ENCODE measurements around the gene MLLT3. TPM values are rescaled to one million over a fixed set of nuclear protein-coding genes. Genes with fewer than 3 reads are reported as not detected.

Gene MLLT3
- total and polyA plus RNA-seq, 2 experiments from 2014 or later = 13.7 to 39.2 TPM

GRCh38 chr9:20610591-20610990 lies 11.7 kb downstream of the MLLT3 start:
- peak overlapping the region; percentile 36 for H3K27ac ChIP-seq
- no peak overlapping the region for H3K4me3 ChIP-seq
- H3K9me3 ChIP-seq (ENCODE audit: low read depth) = no peaks in the 10 kb centered on the region
- H3K79me2 ChIP-seq = peaks cover 92% of the 10 kb centered on the region
- H3K9me2 ChIP-seq (replicated peaks; ENCODE audit: insufficient read depth) = no peaks in the 10 kb centered on the region
- 43% methylated on average over 2 of the region's 2 CpGs for WGBS (ENCODE audit: low lambda C conversion rate, missing lambda C conversion rate)
- H3K4me1 ChIP-seq (ENCODE audit: insufficient read depth) = peaks cover 56% of the 10 kb centered on the region
- DNase-seq (ENCODE audit: low spot score) = no peak
- H4K20me1 ChIP-seq (ENCODE audit: insufficient read depth, poor library complexity, severe bottlenecking) = no peaks in the 10 kb centered on the region
- TF ChIP-seq EZH2 (IDR thresholded peaks at IDR 0.05; ENCODE audit: borderline replicate concordance) = no peak
- TF ChIP-seq CTCF (IDR thresholded peaks at IDR 0.05; ENCODE audit: poor library complexity) = no peak
- TF ChIP-seq EZH2phosphoT487 (IDR thresholded peaks at IDR 0.05; ENCODE audit: low read depth, severe bottlenecking, unreplicated experiment) = no peak
- H2AFZ ChIP-seq = peak overlapping the region; percentile 1
- H3K27me3 ChIP-seq = no peaks in the 10 kb centered on the region
- H3K36me3 ChIP-seq (replicated peaks; ENCODE audit: insufficient read depth, low read depth) = no peaks in the 10 kb centered on the region
- H3K4me2 ChIP-seq = peak overlapping the region; percentile 52

DNA sequence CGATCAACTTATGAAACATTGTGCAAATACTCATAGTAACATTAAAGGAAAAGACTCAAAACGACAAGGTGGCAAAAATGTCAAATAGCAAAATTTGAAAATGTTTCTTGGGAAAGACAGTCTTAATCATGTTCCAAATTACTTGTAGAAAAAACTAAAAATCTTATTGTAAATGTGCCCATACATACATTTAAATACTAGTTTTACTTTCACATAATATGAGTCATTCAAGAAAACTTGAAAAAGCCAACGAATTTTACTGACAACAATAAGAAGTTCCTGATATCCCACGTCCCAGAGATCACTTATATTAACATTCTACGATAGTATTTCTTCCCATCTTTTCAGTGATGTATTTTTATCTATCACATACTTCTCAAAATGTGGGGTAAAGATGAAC lies 13.7 kb downstream of the MLLT3 start:
- WGBS (ENCODE audit: low lambda C conversion rate, missing lambda C conversion rate) = 78% methylated on average over 5 of the region's 5 CpGs
- H3K4me3 ChIP-seq = no peak overlapping the region
- H3K9me2 ChIP-seq (replicated peaks; ENCODE audit: insufficient read depth) = no peaks in the 10 kb centered on the region
- H3K36me3 ChIP-seq (replicated peaks; ENCODE audit: insufficient read depth, low read depth) = no peaks in the 10 kb centered on the region
- no peak for TF ChIP-seq CTCF (IDR thresholded peaks at IDR 0.05; ENCODE audit: poor library complexity)
- no peak for TF ChIP-seq EZH2 (IDR thresholded peaks at IDR 0.05; ENCODE audit: borderline replicate concordance)
- TF ChIP-seq EZH2phosphoT487 (IDR thresholded peaks at IDR 0.05; ENCODE audit: low read depth, severe bottlenecking, unreplicated experiment) = no peak
- no peaks in the 10 kb centered on the region for H4K20me1 ChIP-seq (ENCODE audit: insufficient read depth, poor library complexity, severe bottlenecking)
- H2AFZ ChIP-seq = no peak overlapping the region
- peak overlapping the region; percentile 36 for H3K27ac ChIP-seq
- peaks cover 63% of the 10 kb centered on the region for H3K4me1 ChIP-seq (ENCODE audit: insufficient read depth)
- H3K4me2 ChIP-seq = no peak overlapping the region
- no peaks in the 10 kb centered on the region for H3K27me3 ChIP-seq
- no peaks in the 10 kb centered on the region for H3K9me3 ChIP-seq (ENCODE audit: low read depth)
- no peak for DNase-seq (ENCODE audit: low spot score)
- H3K79me2 ChIP-seq = peaks cover 93% of the 10 kb centered on the region

- no peak overlapping the region for H2AFZ ChIP-seq
- H3K79me2 ChIP-seq = peaks cover 96% of the 10 kb centered on the region
- no peaks in the 10 kb centered on the region for H3K9me2 ChIP-seq (replicated peaks; ENCODE audit: insufficient read depth)
- TF ChIP-seq EZH2phosphoT487 (IDR thresholded peaks at IDR 0.05; ENCODE audit: low read depth, severe bottlenecking, unreplicated experiment) (no peak), CTCF (IDR thresholded peaks at IDR 0.05; ENCODE audit: poor library complexity) (no peak), EZH2 (IDR thresholded peaks at IDR 0.05; ENCODE audit: borderline replicate concordance) (no peak)
- H4K20me1 ChIP-seq (ENCODE audit: insufficient read depth, poor library complexity, severe bottlenecking) = no peaks in the 10 kb centered on the region
- WGBS (ENCODE audit: low lambda C conversion rate, missing lambda C conversion rate) = 49% methylated on average over 2 of the region's 2 CpGs
- H3K4me1 ChIP-seq (ENCODE audit: insufficient read depth) = peaks cover 64% of the 10 kb centered on the region
- H3K4me2 ChIP-seq = peak overlapping the region; percentile 65
- H3K36me3 ChIP-seq (replicated peaks; ENCODE audit: insufficient read depth, low read depth) = no peaks in the 10 kb centered on the region
- DNase-seq (ENCODE audit: low spot score) = no peak
- no peak overlapping the region for H3K4me3 ChIP-seq
- H3K27ac ChIP-seq = no peak overlapping the region
- H3K27me3 ChIP-seq = no peaks in the 10 kb centered on the region
- no peaks in the 10 kb centered on the region for H3K9me3 ChIP-seq (ENCODE audit: low read depth)
Measured at GRCh38 chr9:20606652-20607051, 15.6 kb downstream of the MLLT3 start.

GRCh38 chr9:20604562-20604961 lies 17.7 kb downstream of the MLLT3 start:
- 29% methylated on average over 5 of the region's 5 CpGs for WGBS (ENCODE audit: low lambda C conversion rate, missing lambda C conversion rate)
- Histone ChIP-seq H3K27me3 (no peaks in the 10 kb centered on the region), H3K9me3 (ENCODE audit: low read depth) (no peaks in the 10 kb centered on the region), H3K36me3 (replicated peaks; ENCODE audit: insufficient read depth, low read depth) (no peaks in the 10 kb centered on the region), H3K79me2 (peaks cover 92% of the 10 kb centered on the region), H3K4me2 (peak overlapping the region; percentile 65), H3K4me3 (peak overlapping the region; percentile 10), H3K4me1 (ENCODE audit: insufficient read depth) (peaks cover 47% of the 10 kb centered on the region), H4K20me1 (ENCODE audit: insufficient read depth, poor library complexity, severe bottlenecking) (no peaks in the 10 kb centered on the region), H3K9me2 (replicated peaks; ENCODE audit: insufficient read depth) (no peaks in the 10 kb centered on the region), H3K27ac (peak overlapping the region; percentile 36), H2AFZ (peak overlapping the region; percentile 18)
- TF ChIP-seq CTCF (IDR thresholded peaks at IDR 0.05; ENCODE audit: poor library complexity) (no peak), EZH2 (IDR thresholded peaks at IDR 0.05; ENCODE audit: borderline replicate concordance) (no peak), EZH2phosphoT487 (IDR thresholded peaks at IDR 0.05; ENCODE audit: low read depth, severe bottlenecking, unreplicated experiment) (no peak)
- DNase-seq (ENCODE audit: low spot score) = no peak
